Hepatic stellate cell (primary cell): ENCODE data around the gene FGD3.
"Not testable (repeated sequence)": the region's sequence is repeated elsewhere in the genome, so short reads cannot be mapped to it uniquely, and the experiment has no call there.

Source experiments
- DNase-seq: peaks from one replicate; pipeline ENCODE4 v3.0.0; 2011; ENCODE audit warnings: low spot score

FGD3 gene

GRCh38 chr9:93010056-93010455 lies 62.7 kb downstream of the FGD3 start:
- no peak for DNase-seq

GRCh38 chr9:93010704-93011103 lies 63.4 kb downstream of the FGD3 start:
- DNase-seq: no peak

GRCh38 chr9:93011114-93011513 lies 63.8 kb downstream of the FGD3 start:
- no peak for DNase-seq

- DNase-seq: no peak
Measured at GRCh38 chr9:93012963-93013855, 65.9 kb downstream of the FGD3 start.

DNA sequence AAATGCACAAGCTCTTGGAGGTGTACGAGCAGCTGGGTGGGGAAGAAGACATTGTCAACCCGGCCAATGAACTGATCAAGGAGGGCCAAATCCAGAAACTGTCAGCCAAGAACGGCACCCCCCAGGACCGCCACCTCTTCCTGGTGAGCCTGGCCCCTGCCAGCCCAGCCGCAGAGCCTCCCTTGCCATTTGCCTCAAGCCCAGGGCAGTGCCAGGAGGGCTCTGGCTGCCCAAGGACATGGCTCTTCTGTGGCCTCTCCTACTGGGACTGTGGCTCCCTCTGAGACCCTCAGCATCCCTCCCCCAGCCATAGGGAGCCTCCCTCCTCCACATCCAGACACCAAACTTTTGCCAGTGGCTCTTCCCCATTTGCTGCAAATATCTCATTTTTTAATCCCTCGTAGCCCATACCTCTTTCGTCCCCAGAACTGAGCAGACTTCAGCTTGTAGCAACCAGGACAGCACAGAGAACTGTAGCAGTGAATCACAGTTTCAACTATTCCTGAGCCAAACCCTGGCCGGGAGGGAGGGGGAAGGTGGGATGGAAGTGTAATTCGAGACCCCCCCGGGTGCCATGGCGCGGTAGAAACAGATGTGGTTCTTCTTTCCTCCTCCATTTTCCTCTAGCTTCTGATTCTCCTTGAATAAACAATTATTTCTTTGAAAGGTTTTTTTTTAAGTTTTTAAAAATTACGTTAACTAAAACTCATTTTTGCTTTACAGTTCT lies 66.7 kb downstream of the FGD3 start:
- no peak for DNase-seq

GRCh38 chr9:93015190-93015589 lies 67.9 kb downstream of the FGD3 start:
- DNase-seq: not testable (repeated sequence)

GRCh38 chr9:93017621-93018020 lies 70.3 kb downstream of the FGD3 start:
- DNase-seq: no peak

GRCh38 chr9:93020151-93020550 lies 72.8 kb downstream of the FGD3 start:
- no peak for DNase-seq

DNA sequence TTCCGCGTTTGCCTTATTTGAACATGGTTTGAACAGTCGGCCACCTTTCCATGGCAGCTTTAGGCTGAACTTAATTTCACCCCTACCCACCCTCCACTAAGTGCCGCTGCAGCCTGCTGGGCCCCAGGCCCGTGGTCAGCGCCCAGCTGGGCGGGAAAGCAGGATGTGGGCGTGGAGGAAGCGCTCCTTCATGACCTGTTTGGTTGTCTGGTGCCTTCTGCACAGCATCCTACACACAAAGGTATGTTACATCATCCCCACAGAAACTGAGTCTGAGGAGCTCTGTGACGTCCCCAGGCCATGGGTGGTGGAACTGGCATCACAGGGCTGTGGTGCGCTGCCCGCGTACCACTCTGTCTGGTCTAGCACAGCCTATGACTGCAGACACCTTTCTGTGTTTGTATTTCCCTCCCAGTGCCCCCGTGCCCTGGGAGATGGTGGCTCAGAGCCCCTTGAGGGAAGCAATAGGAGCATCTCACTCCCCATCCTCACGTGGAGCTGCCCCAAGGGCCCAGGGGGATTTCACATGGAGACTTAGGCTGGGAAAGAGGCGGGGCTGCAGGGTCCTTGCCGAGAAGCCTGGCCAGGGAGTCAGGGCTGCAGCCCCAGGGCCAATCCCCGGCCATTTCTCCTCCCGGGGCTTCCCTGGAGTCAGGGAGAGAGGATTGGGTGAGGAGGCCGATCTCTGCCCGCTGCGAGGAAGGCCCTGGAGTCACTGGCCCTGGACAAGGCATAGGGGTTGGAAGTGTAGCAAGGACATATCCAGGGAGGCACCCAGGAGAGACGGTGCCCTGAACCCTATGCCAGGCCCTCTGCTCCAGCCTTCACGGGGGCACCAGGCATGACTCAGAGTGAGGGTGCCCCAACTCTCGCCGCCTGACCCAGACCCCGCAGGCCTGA lies 73.7 kb downstream of the FGD3 start:
- no peak for DNase-seq

- DNase-seq: no peak
Measured at GRCh38 chr9:93022066-93022465, 74.7 kb downstream of the FGD3 start.

DNA sequence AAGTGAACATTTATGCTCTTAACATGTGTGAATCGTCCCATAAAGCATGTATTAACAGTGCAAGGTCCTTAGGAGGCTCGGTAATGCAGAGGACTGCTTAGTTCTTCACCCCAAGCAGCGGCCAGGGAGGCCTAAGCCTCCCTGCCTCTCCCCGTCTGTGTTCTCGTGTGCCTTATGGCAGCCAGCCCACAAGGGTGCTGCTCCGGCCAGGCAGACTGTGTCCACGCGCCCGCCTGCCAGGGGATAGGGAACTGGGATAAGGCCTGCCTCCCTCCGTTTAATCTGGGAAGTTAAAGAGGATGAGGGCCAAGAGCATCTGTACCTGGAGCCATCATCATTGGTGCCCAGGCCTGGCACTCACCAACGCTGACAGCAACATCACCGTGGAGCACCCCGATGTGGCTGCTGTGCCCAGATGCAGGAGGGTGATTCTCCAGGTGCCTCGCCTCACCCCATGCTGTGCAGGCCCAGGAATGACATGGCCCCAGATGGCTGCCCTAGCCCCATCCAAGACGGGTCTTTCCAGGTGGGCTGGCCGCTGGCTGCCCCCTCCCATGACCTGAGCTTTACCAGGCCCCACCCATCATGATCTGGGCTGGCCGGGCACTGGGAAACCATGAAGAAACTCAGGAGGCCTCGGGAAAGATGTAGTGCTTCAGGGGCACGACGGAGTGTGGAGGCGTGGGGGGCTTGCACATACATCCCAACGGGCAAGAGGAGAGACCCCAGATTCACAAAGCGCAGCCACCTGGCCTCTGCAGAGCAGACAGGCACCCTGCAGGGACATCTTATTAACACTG lies 75.6 kb downstream of the FGD3 start:
- no peak for DNase-seq

DNA sequence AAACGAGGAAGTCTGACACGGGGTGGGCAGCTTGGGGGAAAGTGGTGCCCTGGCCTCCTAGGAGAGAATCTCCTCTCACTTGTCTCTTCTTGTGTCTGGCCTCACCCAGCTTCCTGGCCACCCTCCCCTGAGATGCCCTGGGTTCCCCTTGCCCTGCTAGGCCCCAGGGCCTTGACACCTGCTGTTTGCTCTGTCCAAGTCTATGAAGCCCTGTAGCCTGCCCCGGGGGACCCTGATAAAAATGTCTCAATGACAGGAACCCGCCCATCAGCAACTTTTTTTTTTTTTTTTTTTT lies 76.1 kb downstream of the FGD3 start:
- DNase-seq: no peak

DNA sequence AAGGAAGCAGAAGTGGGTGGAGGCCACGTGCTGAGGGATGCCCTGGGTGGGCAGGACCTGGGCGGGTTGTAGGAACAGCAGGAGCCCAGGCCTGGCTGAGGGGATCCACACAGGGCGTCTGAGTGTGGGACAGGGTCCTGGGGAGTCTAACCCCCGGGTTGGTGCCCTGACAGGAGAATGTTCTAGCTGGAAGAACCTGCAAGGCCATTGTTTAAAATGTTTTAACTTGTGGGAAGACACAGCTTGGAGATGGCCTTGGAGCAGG lies 77.3 kb downstream of the FGD3 start:
- DNase-seq: no peak

GRCh38 chr9:93024986-93025630 lies 77.8 kb downstream of the FGD3 start:
- no peak for DNase-seq

DNA sequence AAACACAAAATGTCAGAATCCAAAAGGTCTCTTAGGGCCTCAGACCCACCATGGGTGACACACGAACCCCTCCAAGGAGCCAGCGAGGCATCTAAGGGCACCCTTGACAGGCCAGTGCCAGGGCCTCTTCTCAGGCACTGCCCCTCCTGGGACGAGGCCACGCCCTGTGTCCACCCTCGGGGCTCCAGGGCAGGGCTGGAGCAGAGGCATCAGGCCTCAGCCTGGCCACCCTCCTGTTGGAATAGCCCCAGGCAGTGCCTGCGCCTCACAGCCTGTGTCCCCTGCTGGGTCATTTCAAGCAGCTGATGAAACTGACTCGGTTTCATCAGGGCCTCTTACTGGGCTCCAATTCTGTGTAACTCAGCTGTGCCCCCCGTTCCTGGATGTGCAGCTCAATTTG lies 78.4 kb downstream of the FGD3 start:
- DNase-seq: no peak

- no peak for DNase-seq
Measured at GRCh38 chr9:93026640-93027039, 79.3 kb downstream of the FGD3 start.

GRCh38 chr9:93027750-93028149 lies 80.4 kb downstream of the FGD3 start:
- DNase-seq: no peak

DNA sequence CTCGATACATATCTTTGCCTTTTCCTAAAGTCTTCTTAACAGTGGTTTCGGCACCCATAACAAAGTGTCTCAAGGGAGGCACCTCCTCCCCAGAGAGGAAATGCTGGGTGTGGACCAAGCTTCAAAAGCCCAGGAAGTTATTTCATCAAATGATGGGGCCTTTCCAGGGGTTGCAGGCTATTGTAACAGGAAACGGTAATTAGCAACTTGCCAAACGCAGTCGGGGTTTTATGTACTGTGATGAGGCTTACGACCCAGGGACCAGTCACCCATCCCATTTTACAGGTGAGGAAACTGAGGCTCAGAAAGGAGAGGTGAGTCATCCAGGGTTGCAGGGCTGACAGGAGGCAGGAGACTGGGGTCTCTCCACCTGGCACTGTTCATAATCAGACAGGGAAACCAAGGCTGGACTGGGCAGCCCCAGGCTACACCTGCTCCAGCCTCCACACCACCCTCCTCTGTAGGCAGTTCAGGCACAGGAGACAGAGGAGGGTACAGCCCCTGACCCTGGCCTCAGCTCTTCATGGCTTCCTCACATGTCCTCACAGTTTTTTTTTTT lies 81.2 kb downstream of the FGD3 start:
- DNase-seq: no peak

DNA sequence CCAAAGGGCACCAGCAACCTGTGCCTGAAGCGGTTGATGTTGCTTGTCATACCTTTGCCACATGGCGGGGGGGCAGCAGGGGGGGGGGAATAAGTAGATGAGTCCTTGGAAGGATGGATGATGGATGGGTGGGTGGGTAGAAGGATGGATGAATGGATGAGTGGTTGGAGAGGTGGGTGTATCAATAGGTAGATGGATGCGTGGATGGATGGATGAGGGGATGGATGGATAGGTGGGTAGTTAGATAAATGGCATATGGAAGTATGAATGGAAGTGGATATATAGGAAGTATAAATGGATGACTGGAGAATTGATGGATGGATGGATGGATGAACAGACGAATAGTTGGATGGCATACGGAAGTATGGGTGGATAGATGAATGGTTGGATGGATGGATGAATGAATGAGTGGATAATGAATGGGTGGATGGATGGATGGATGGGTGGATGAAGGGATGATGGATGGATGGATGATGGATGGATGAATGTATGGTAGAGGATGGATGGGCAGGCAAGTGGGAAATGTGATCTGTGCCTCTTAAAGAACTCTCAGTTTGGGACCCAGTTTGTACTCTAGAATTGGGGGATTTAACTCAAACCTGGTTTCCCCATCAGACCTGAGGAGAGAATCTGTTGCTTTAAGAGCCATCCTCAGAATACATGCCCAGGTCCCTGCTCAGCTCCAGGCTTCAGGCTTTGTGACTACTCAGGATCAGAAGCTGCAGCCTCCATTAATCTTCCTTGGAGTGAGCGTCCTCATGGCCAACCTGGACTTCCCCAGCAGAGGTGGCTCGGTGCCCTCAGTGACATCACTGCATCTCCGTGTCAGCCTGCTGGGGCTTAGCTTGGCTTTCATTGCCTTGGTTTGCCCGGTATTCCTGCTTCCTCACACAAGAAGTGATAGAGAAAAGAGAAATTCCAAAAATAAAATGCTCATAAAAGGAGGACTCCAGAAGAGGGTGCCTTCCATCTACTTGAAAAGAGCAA lies 83.6 kb downstream of the FGD3 start:
- DNase-seq: no peak
